ENCODE results near the gene NR2E3.

DNA sequence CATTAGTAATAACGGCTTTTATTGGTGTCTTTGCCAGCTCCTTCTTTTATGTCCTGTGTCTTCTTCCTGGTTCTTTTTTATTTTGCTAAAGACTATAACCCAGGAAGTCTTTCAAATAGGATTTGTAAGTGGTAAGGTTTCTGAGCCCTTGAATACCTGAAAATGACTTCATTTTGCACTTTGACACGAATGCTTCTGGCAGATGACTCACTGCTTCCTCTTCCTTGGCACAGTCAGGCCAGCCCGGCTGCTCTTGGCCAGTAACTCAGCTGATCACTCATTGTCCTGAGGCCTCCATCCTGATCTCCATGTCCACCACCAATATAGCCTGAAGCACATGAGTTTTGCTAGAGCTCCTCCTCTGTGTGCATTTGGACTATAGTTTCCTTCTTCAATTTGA lies 48.7 kb upstream of the NR2E3 start:
- TF ChIP-seq, protein P1, sequence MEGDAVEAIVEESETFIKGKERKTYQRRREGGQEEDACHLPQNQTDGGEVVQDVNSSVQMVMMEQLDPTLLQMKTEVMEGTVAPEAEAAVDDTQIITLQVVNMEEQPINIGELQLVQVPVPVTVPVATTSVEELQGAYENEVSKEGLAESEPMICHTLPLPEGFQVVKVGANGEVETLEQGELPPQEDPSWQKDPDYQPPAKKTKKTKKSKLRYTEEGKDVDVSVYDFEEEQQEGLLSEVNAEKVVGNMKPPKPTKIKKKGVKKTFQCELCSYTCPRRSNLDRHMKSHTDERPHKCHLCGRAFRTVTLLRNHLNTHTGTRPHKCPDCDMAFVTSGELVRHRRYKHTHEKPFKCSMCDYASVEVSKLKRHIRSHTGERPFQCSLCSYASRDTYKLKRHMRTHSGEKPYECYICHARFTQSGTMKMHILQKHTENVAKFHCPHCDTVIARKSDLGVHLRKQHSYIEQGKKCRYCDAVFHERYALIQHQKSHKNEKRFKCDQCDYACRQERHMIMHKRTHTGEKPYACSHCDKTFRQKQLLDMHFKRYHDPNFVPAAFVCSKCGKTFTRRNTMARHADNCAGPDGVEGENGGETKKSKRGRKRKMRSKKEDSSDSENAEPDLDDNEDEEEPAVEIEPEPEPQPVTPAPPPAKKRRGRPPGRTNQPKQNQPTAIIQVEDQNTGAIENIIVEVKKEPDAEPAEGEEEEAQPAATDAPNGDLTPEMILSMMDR (IDR thresholded peaks at IDR 0.05; ENCODE audit: low read length): no peak
- TF ChIP-seq EZH2 (IDR thresholded peaks at IDR 0.05; ENCODE audit: borderline replicate concordance, low read length): no peak
